Sciatic nerve (tissue), 2 donors: ENCODE measurements around the gene CRAMP1. TPM values are rescaled to one million over a fixed set of nuclear protein-coding genes. Genes with fewer than 3 reads are reported as not detected.
A peak's percentile ranks its signal among the peaks of the same experiment; 100 is the strongest.

ENCODE experiments used
- ATAC-seq: fragments of 200-7000 bp; cut with Tn5 transposase; one replicate; pipeline ENCODE4 v1.9.1; 2020; ENCODE audit warnings: mild to moderate bottlenecking, moderate library complexity
- DNase-seq: peaks from one replicate; pipeline ENCODE4 v3.0.0-alpha.2; 2020; ENCODE audit warnings: low spot score
- intact Hi-C: fragments of 100-400 bp; cut with DNase I; formaldehyde crosslinking; loops from one replicate; pipeline ENCODE4 v1.14.2; 2022
- total RNA-seq: library from RNA; stranded (reverse); fragmentation: NEBNext Ultra II Directional; extraction: Animal tissue kit (Norgen Biotek cat#: 25700); gene quantifications from one replicate; pipeline ENCODE4 v1.2.1, GENCODE V29; 2021
- donor health status: DM: no; HTN: no; CAD: no.
- donor health status: DM: no; HTN: no; CAD: no.

The CRAMP1 gene
- total RNA-seq, 1 donor from 2014 or later, result 26.1 TPM

DNA sequence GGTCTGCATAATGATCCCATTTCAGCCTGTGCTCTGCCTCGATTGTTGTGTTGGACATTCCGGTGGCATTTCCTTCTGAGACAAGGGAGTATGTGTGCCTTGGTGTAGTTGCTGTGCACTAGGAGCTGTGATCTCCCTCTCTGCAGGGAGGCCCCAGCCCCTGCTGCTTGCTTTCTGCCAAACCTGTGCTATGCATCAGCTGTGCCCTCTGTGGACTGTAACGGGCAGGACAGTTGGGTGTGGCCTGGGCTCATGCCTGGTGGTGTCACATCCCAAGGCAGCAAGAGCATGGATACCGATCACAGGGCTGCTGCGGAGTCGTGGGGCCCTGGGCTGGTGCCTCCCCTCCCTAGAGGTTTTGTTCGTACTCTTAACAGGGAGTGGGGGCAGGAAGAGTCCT, 62.1 kb downstream of the CRAMP1 start:
- DNase-seq (no peak), ATAC-seq (no peak)
- intact Hi-C loops, result no loop called here

DNA sequence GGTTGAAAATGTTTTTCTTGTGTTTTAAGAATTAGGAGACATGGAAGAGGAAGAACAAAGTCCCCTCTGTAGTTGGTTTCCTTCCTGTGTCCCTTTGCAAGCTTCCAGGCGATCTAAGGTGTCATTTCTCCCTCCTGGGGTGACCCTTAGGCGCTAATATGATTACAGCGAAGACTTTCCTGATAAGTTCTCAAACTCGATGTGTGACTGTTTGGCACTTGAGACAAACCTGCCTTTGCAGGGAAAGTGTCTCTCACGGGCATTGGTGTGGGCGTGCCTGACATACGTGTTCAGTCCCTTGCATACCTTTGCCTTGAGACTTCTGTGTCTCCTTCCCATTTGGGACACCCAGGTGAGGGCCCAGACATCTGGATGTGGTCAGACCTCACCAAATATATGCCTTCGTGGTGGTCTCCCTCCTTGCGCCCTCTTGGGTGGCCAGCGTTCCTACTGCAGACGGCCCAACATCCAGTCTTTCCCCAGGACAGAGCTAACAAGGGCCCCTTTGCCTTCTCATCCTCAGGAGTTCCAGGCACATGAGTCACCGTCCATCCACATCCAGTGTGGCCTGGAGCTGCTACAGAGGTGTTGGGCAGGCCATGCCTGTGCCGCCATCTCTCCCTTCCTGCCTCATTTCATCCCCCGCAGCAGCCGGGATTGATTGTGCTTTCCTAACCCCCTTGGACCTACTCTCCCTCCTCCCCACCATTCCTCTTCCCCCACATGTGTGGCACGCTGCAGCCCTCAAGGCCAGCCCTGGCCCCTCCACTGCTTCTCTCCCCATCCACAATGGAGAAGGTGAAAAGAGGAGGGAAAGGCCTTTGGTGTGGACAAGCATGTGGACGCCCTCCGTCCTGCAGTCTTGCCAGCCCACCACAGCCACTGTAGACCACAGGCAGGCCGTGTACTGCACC, 62.8 kb downstream of the CRAMP1 start:
- no peak for DNase-seq
- no peak for ATAC-seq
- intact Hi-C loops, result no loop called here

DNA sequence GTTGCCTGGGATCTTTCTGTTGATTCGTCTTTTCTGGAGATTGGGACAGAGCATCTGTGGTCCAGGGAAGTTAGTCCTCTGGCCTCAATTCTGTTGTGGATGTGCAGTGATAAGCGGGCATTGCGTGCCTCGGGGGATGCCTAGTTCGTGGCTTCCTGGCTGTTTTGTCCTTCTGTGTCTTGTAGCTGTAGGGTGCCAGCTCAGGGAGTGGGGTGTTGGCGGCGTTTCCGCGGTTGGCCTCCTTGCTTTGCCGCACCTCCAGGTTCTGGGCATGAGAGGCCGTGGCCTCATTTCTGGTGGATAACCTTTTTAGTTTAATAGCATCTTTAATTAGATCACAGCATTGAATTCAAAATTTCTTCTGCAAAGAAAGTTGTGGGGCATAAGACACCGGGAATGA, 64.5 kb downstream of the CRAMP1 start:
- DNase-seq, result no peak
- intact Hi-C loops, result no loop called here
- ATAC-seq, result no peak

DNA sequence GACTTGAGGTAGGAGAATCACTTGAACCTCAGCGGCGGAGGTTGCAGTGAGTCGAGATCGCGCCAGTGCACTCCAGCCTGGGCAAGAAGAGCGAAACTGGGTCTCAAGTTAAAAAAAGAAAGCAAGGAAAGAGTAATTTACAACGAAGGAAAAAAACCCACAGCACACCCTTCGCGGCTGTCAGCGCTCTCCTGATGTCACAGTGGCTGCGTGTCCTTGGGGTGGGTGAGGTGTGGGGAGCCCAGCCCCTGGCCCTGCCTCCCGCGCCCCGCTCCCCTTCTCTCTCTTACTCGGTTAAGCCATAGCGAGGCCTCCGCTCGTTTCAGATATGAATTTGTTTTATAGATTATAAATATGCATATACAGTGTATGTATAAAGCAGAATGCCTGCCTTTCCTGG, 65.2 kb downstream of the CRAMP1 start:
- ATAC-seq, result no peak
- intact Hi-C loops, result no loop called here

DNA sequence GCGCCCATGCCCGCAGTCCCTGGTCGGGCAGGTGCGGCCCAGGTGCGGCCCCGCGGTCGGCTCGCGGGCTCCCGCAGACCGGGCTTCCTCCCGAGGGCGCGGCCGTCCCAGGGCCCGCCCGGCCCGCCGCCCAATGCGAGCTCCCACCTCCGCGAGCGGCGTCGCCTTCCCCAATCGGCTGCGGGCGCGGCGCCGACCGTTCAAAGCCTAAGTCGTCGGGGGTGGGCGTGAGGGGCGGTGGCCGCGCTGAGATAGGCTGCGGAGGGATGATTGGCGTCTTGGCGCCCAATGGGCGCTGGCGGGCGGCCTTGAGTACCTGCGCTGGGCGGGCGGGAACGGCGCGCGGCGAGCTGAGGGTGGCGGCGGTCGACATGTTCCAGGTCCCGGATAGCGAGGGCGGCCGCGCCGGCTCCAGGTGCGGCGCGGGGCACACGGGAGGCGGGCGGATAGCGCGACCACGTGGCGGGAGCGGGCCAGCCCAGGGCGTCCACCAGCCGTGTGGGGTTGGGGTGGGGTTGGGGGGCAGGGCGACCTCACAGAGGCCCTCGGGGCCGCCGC, 65.9 kb downstream of the CRAMP1 start, which contains the start of gene JPT2:
Gene JPT2, plus strand, starts transcription at position 338 of the 558 bp plus-strand sequence. Its CDS starts 34 bp downstream, at position 372.
- peak; percentile 96 for DNase-seq
- intact Hi-C loops, result no loop called here
- peak; percentile 99 for ATAC-seq

More for the DNA sequence above, 65.2 kb downstream of the CRAMP1 start:
- DNase-seq, result no peak

DNA sequence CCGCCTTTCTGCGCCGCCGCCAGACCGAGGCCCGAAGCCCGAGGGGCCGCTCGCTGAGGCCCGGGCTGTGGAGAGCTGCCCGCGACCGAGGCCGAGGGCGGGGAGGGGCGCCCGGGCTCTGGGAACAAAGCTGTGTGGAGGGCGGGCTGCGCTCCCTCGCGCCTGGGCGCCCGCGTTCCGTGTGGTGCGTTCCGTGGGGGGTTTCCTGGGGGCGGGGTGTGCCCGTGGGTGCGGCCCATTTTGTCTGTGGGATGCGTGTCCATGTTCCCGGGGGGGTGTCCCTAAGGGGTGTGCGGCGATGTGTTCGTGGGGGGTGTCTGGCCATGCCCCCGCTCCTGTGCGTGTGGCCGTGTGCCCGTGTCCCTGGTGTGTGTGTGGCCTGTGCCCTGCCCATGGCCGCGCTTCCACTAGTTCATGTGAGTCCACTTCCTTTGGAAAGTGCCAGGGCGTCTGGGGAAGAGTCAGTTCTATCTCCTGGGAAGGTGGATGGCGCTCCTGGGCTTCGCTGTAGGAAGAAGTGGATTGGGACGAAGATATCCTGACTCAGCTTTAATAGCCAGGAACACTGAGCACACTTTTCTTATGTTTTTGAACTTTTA, 66.4 kb downstream of the CRAMP1 start:
- intact Hi-C loops, result no loop called here
- ATAC-seq, result peak; percentile 25
- DNase-seq, result no peak

DNA sequence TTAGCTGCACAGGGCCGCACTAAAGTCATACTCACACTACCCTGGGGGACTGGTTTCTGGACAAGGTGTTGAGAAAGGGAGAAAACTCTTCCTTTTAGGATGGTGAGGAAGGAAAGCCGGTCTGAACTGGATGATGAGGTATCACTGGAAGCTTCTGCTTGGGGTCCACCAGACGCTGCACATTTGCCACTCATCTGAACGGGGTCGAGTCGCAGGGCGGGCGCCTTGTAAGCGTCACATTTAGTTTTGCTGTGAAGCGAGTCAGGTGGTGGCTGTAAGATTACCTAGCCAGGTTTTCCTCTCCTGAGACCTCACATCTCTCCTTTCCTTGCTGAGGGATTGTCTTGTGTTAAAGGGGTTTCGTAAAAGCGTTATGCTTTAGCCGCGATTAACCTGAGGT, 68.2 kb downstream of the CRAMP1 start:
- DNase-seq (no peak), ATAC-seq (no peak)
- intact Hi-C loops, result no loop called here

DNA sequence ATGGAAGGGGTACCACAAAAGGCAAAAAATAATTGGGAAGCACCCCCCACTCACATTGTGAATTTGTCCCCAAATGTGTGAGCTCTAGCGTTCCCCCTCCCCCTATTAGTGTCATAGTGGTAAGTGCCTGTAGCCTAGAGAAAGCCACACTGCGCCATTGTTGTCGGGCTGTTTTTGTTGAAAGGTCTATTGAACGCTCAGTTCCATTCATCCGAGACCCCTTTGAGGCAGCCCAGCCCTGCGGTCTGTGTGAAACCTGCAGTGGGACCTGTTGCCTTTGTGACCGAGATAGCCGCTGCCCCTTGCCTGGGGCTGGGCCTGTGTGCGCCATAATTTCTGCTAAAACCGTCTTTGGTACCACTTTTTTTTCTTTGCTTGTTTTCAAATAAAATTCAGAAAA, 68.9 kb downstream of the CRAMP1 start:
- DNase-seq, result no peak
- intact Hi-C loops, result no loop called here

DNA sequence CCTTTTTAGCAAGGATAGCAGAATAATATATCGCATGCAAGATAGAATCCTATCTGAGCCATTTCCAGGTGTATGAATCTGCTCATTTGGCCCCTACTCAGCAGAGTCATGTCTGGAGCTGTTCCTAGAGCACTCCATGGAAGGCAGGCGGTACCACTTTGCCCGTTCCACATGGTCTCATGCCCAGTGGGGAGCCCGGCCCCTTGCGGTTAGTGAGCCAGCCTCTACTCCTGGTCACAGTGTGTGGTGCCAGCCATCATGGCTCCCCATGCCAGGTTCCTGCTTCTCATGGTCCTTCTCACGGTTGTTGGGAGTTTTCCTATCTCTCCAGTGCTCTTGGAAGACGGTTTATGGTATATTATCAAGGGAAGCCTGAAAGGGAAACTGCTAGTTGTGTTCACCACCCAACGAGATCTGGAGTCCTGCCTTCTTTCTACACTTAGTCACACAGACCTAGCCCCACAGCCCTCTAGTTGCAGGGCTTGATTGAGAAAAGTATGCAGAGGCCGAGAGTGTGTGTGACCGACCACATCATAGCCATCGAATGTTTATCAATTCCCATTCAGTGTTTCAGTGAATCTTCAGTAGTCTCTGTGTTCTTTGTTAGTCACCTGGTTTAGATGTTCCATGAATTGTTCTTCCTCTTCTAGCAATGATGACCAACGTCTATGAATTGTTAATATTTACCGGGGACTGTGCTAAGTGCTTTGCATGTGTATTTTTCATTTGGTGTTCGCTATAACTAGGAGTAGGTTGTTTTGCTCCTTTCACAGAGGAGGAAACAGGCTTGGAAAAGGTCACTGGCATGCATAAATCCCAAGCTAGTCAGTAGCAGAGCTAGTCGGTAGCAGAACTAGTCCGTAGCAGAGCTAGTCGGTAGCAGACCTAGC, 75.5 kb downstream of the CRAMP1 start:
- DNase-seq, result no peak
- intact Hi-C loops, result no loop called here
- no peak for ATAC-seq

More for the DNA sequence above, 68.9 kb downstream of the CRAMP1 start:
- ATAC-seq, result no peak

DNA sequence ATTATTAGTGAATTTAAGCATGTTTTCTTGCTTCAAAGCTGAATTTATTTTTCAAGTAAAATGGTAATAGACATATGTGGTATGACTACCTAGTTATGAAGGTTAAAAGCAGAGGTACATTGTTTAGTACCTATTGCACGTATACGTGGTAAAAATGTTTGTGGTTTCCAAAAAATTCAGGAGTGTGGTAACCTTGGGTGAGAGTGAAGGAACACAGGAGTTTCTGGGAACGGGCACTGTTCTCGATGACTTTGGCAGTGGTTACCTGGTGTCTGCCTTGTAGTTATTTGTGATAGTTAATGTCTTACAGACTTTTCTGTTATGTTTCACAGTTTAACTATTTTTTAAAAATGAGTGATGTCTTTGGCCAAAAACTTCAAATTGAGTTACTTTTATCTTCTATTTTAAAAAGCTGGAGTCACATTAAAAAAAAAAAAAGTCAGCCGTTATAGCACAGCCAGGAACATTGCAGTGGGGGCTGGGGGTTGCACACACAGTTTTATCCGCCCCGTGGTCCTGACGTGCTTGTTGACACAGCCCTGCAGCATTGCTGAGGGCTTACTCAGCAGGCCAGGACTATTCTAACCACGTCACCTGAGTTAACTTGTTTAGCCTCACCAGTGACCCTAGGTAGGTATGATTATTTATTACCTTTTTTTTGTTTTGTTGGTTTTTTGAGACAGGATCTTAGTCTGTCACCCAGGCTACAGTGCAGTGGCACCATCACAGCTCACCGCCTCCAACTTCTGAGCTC, 76.8 kb downstream of the CRAMP1 start:
- intact Hi-C loops, result no loop called here
- DNase-seq (no peak), ATAC-seq (no peak)

DNA sequence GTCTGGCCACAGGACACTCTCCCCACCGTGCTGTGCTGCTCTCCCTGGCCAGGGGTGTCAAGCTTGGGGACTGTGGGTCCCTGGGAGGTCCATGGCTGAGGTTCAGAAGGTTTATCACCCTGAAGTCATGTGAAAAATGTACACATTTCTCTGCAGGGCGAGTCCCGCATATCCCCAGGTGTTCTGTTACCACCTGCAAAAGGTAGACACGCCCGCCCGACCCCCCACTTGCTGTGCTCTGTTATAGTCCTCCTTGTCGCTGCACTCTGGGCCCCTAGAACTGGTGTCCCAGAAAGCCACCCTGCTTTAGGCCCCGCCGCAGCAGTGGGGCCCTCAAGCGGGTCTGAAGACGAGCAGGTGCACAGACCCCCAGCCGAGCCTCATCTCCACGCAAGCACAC, 77.7 kb downstream of the CRAMP1 start:
- no peak for ATAC-seq
- intact Hi-C loops, result no loop called here
- DNase-seq, result no peak

DNA sequence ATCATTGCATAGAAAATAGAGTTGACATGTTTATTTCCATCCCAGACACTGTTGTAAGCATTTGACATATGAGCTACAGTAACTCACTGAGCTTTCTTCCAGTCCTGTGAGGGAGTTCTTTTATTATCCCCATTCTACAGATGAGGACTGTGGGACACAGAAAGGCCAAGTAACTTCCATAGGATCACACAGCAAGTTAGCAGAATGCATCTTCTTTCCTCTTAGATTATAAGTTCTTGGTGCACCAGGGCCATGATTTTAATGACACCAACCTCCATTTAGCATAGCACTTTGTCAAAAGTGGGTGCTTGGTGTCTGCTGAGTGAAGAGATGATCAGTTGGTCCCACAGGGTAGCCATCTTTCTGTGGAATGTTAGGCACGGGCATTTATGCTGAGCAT, 78.7 kb downstream of the CRAMP1 start:
- intact Hi-C loops, result no loop called here
- no peak for ATAC-seq
- DNase-seq, result no peak

DNA sequence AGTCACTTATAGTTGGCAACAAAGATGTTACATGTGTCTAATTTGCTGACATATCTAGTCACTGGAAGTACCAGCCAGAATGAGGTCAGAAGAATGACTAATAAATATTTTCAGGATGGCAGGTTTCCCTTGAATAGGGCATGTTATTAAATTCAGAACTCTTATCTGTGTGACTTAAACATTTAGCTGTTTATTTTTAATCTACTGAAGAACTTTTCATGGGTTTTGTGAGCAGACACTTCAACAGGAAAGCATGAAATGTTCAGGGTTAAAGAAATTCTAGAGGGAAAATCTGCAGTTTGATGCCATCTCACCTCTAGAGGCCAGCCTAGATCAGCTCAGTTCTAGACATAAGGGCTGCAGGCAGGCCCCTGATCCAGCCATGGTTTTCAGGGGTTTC, 79.1 kb downstream of the CRAMP1 start:
- DNase-seq (no peak), ATAC-seq (no peak)
- intact Hi-C loops, result no loop called here

DNA sequence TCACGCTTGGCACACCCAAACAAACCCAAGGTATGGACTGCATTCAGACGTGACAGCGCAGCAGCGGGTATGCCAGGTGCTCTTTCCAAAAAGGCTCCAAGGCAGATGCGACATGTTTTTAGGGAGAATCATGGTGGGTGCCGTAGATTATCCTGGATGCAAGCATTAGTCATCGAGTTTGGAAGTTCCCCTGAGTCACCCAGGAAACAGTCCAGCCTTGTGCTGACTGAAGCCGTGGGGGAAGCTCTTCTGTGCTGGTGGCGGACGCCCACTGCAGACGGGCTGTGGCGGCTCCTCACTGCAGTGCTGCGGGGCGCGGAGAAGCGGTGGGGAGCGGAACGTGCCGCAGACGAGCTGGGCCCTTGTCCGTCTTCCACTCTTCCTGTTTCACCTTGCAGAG, 79.8 kb downstream of the CRAMP1 start:
- intact Hi-C loops, result no loop called here
- DNase-seq (no peak), ATAC-seq (no peak)

DNA sequence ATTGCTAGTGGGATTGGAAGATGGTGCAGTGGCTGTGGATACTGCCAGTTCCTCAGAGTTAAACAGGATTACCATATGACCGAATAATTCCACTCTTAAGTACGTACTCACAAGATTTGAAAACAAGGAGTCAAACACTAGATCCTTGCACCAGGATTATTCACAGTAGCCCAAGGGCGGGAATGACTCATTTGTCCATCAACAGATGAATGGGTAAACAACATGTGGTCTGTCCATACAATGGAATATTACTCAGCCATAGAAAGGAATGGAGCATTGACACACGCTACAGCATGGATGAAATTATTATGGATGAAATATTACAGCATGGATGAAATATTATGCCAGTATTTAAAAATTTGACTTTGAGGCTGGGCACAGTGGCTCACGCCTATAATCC, 84.7 kb downstream of the CRAMP1 start:
- intact Hi-C loops, result no loop called here
- no peak for ATAC-seq
- DNase-seq, result no peak

DNA sequence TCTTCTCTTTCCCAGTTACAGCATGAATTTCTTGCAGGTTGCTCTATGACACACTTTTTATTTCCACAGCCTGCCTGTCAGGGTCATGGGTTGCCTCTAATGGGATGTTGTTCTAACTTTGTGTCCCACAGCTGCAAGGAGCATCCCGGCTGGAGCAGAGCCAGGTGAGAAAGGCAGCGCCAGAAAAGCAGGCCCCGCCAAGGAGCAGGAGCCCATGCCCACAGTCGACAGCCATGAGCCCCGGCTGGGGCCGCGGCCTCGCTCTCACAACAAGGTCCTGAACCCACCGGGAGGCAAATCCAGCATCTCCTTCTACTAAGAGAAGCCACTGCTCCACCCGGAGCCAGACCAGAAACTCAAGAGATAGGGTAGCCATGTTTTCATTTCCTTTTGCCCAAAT, 86.5 kb downstream of the CRAMP1 start:
- ATAC-seq, result peak; percentile 52
- intact Hi-C loops, result no loop called here
- no peak for DNase-seq

DNA sequence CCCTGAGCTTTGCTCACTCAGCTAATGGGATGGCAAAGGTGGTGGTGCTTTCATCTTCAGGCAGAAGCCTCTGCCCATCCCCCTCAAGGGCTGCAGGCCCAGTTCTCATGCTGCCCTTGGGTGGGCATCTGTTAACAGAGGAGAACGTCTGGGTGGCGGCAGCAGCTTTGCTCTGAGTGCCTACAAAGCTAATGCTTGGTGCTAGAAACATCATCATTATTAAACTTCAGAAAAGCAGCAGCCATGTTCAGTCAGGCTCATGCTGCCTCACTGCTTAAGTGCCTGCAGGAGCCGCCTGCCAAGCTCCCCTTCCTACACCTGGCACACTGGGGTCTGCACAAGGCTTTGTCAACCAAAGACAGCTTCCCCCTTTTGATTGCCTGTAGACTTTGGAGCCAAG, 88.1 kb downstream of the CRAMP1 start:
- DNase-seq (no peak), ATAC-seq (no peak)
- intact Hi-C loops, result no loop called here

DNA sequence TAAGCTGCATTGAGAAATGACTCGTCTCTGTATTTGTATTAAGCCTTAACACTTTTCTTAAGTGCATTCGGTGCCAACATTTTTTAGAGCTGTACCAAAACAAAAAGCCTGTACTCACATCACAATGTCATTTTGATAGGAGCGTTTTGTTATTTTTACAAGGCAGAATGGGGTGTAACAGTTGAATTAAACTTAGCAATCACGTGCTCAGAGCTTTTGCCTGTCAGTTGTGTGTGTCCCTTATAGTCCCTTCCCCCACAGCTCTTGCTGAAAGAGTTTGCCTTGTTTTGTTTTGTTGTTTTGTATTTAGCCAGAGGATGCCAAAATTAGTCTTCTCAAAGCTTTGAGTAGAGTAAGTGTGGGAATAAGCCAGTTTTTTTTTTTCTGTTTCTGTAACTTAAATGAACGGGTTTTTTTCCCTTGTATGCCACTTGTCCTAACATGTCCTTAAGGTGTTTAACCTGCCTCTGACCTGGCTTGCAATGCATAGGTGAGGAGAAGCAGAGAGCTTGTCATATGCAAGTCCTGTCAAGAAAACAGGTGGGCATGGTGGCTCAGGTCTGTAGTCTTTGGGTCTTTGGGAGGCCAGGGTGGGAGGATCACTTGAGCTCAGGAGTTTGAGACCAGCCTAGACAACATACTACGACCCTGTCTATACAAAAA, 89.2 kb downstream of the CRAMP1 start:
- no peak for DNase-seq
- intact Hi-C loops, result no loop called here
- ATAC-seq, result no peak
